Skeletal muscle tissue (tissue), 4 donors: ENCODE data around the gene DIAPH2. TPM values are rescaled to one million over a fixed set of nuclear protein-coding genes. Genes with fewer than 3 reads are reported as not detected.

Experiments used
- H3K27ac ChIP-seq: one replicate; pipeline ENCODE4 v1.7.0; 2013; ENCODE audit warnings: mild to moderate bottlenecking, low read depth, low read length, inconsistent platforms
- H3K27me3 ChIP-seq, 3 donors: one replicate each; pipeline ENCODE4 v1.7.0; 2013; ENCODE audit warnings: low read length in 3 of 3; ENCODE audit not compliant: control insufficient read depth in 3 of 3, insufficient read depth in 3 of 3
- H3K36me3 ChIP-seq, 3 donors: one replicate each; pipeline ENCODE4 v1.7.0; 2013; ENCODE audit warnings: low read length in 3 of 3; ENCODE audit not compliant: control insufficient read depth in 3 of 3, insufficient read depth in 3 of 3
- H3K4me1 ChIP-seq, 3 donors: one replicate each; pipeline ENCODE4 v1.7.0; 2013; ENCODE audit warnings: low read length in 3 of 3, mild to moderate bottlenecking in 3 of 3; ENCODE audit not compliant: control insufficient read depth in 3 of 3, insufficient read depth in 3 of 3
- H3K4me3 ChIP-seq, 3 donors: one replicate each; pipeline ENCODE4 v1.7.0; 2013; ENCODE audit warnings: low read length in 3 of 3
- H3K9ac ChIP-seq, 3 donors: one replicate each; pipeline ENCODE4 v1.7.0; 2013; ENCODE audit warnings: low read length in 3 of 3, mild to moderate bottlenecking in 3 of 3, moderate library complexity in 2 of 3, low read depth in 1 of 3
- H3K9me3 ChIP-seq, 3 donors: one replicate each; pipeline ENCODE4 v1.7.0; 2013; ENCODE audit warnings: low read length in 3 of 3; ENCODE audit not compliant: control insufficient read depth in 3 of 3
- total RNA-seq: library from RNA; depleted of rRNA; stranded (reverse); fragments of >200 nt; gene quantifications from one replicate; pipeline ENCODE4 v1.2.3, GENCODE V29; 2014
- donor health status: Osteomylitis.

The DIAPH2 gene
- total RNA-seq, 1 donor from 2014 or later: 12.0 TPM

DNA sequence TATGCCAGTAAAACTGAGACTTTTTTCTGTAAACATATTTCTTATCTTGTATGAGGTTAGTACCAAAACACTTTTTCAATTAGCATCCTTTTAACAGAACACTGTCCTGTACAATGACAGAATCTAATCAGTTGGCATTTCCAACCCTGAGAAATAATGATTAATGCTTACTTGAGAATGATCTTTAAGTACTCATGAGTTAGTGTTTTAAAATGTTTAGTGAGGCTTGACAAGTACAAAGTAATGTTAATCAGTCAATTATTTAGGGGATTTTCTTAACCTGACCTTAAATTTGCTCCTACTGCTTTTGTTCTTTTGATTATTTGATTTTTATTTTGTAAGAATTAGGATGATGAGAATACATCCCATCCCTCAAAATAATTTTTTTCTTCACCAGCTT lies 695.6 kb downstream of the DIAPH2 start:
- Histone ChIP-seq H3K9ac (no peak overlapping the region), H3K4me1 (no peaks in the 10 kb centered on the region), H3K9me3 (no peaks in the 10 kb centered on the region), H3K4me3 (no peak overlapping the region), H3K36me3 (no peaks in the 10 kb centered on the region), H3K27me3 (no peaks in the 10 kb centered on the region), H3K27ac (no peak overlapping the region)

DNA sequence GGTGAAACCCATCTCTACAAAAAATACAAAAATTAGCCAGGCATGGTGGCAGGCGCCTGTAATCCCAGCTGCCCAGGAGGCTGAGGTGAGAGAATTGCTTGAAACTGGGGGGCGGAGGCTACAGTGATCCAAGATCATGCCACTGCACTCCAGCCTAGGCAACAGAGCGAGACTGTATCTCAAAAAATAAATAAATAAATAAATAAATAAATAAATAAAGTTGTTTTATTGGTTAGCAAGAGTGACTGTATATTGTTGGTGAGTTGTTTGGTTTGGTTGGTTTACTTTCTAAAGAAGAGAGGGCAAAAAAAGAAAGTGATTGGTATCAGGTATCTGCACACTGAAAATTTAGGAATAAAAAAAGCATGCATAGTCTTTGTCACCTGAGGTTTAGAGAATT lies 700.0 kb downstream of the DIAPH2 start:
- Histone ChIP-seq H3K9me3 (no peaks in the 10 kb centered on the region), H3K4me3 (no peak overlapping the region), H3K4me1 (no peaks in the 10 kb centered on the region), H3K27me3 (no peaks in the 10 kb centered on the region), H3K27ac (no peak overlapping the region), H3K36me3 (peaks cover 0 to 1% (median 0%) of the 10 kb centered on the region in 3 donors), H3K9ac (no peak overlapping the region)

DNA sequence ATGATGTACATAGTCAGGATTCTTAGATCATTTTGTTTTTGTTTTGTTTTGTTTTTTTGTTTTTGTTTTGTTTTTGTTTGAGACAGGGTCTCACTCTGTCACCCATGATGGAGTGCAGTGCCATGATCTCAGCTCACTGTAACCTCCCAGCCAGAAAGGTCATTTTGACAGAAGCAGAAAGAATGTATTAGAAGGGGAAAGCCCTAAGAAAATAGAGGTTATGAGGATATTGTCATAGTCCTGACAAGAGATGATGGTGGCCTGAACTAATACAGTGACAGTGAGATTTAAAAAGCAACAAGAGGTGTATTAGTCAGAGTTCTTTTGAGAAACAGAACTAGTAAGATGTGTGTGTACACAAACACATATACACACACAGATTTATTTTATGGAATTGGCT lies 702.4 kb downstream of the DIAPH2 start:
- Histone ChIP-seq H3K27me3 (no peaks in the 10 kb centered on the region), H3K27ac (no peak overlapping the region), H3K4me1 (no peaks in the 10 kb centered on the region), H3K9me3 (no peaks in the 10 kb centered on the region), H3K4me3 (no peak overlapping the region), H3K36me3 (peaks cover 0 to 1% (median 0%) of the 10 kb centered on the region in 3 donors), H3K9ac (no peak overlapping the region)

DNA sequence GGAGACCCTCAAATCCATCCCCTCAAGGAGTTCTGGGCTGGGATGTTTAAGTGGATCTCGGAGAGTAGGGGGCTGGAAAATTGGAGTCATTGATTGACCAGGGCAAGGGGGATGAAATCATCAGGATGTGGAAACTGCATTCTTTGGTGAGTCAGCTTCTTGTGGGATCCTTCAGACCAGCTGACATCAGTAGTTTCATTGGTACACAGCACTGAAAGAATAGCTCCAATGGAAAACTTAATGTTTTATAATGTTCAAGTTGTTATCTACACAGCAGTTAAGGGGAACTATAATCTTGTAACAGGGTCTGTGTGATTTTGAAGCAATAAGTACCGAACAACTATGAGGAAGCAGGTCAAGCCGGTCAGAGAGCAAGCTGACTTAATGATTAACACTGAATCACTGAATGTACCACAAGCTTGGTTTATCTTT lies 705.1 kb downstream of the DIAPH2 start:
- no peak overlapping the region for H3K27ac ChIP-seq
- no peaks in the 10 kb centered on the region for H3K4me1 ChIP-seq
- no peak overlapping the region for H3K4me3 ChIP-seq
- H3K36me3 ChIP-seq: peaks cover 0 to 1% (median 0%) of the 10 kb centered on the region in 3 donors
- no peaks in the 10 kb centered on the region for H3K9me3 ChIP-seq
- H3K27me3 ChIP-seq: no peaks in the 10 kb centered on the region
- H3K9ac ChIP-seq: no peak overlapping the region

DNA sequence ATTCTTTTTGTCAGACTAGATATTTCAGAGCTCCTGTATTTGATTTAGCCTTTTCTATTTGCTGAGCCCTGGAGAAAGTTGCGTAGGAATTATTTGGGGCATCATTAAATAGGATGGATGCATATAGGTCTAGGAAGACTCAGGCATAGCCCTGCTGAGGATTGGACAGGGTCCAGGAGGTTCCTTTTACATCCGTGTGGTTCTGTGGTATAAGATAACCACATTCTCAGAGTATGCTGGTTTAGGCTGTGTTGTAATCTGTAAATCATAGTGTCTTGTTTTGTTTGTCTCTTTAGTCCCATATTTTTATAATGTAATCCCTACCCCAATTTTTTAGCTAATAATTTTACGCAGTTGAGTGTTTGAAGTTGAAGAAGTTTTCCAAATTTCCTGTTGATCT lies 712.7 kb downstream of the DIAPH2 start:
- no peaks in the 10 kb centered on the region for H3K36me3 ChIP-seq
- H3K9ac ChIP-seq: no peak overlapping the region
- H3K27me3 ChIP-seq: no peaks in the 10 kb centered on the region
- H3K4me1 ChIP-seq: no peaks in the 10 kb centered on the region
- H3K9me3 ChIP-seq: no peaks in the 10 kb centered on the region
- no peak overlapping the region for H3K27ac ChIP-seq
- H3K4me3 ChIP-seq: no peak overlapping the region

- Histone ChIP-seq H3K27me3 (no peaks in the 10 kb centered on the region), H3K36me3 (no peaks in the 10 kb centered on the region), H3K27ac (no peak overlapping the region), H3K4me1 (no peaks in the 10 kb centered on the region), H3K9me3 (no peaks in the 10 kb centered on the region), H3K9ac (no peak overlapping the region), H3K4me3 (no peak overlapping the region)
Measured at GRCh38 chrX:97398030-97398551, 713.4 kb downstream of the DIAPH2 start.

- Histone ChIP-seq H3K36me3 (no peaks in the 10 kb centered on the region), H3K27me3 (no peaks in the 10 kb centered on the region), H3K27ac (no peak overlapping the region), H3K9me3 (no peaks in the 10 kb centered on the region), H3K9ac (no peak overlapping the region), H3K4me3 (no peak overlapping the region), H3K4me1 (no peaks in the 10 kb centered on the region)
Measured at GRCh38 chrX:97399400-97399799, 714.8 kb downstream of the DIAPH2 start.

DNA sequence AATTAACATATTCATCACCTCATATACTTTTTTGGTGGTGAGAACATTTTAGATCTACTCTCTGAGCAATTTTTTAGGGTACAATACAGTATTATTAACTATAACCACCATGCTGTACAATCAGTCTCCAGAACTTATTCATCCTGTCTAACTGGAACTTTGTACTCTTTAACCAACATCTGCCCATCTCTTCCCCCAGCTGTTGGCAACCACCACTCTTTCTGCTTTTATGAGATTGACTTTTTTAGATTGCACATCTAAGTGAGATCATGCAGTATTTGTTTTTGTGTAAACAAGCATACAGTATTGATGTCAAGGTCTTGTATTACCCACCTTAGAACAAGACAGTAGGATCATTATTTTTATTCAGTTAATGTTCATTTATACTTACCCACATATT lies 715.9 kb downstream of the DIAPH2 start:
- Histone ChIP-seq H3K9me3 (no peaks in the 10 kb centered on the region), H3K36me3 (no peaks in the 10 kb centered on the region), H3K4me1 (no peaks in the 10 kb centered on the region), H3K9ac (no peak overlapping the region), H3K27ac (no peak overlapping the region), H3K27me3 (no peaks in the 10 kb centered on the region), H3K4me3 (no peak overlapping the region)

DNA sequence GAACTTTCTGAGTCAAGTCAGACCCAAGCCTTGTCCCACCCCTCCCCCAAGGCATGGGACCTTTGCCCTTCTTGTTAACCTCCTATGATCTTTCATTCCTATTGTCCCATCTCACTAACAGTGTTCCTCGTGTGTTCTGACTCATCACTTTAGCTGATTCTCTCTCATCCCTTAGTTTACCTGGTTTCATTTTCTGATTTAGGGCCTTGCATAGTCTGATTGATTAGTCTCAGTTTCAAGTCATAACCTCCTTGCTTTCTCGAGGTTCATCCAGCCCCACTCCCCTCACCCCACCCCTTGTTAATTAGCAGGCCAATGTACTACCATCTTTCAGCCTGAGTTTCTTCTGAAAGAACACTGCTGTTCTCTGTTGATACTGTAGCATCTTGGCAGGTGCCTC lies 716.5 kb downstream of the DIAPH2 start:
- Histone ChIP-seq H3K27ac (no peak overlapping the region), H3K4me3 (no peak overlapping the region), H3K36me3 (no peaks in the 10 kb centered on the region), H3K9ac (no peak overlapping the region), H3K27me3 (no peaks in the 10 kb centered on the region), H3K9me3 (no peaks in the 10 kb centered on the region), H3K4me1 (no peaks in the 10 kb centered on the region)

- no peak overlapping the region for H3K27ac ChIP-seq
- H3K4me1 ChIP-seq: no peaks in the 10 kb centered on the region
- no peaks in the 10 kb centered on the region for H3K36me3 ChIP-seq
- no peaks in the 10 kb centered on the region for H3K27me3 ChIP-seq
- H3K9ac ChIP-seq: no peak overlapping the region
- no peak overlapping the region for H3K4me3 ChIP-seq
- no peaks in the 10 kb centered on the region for H3K9me3 ChIP-seq
Measured at GRCh38 chrX:97401586-97402136, 717.0 kb downstream of the DIAPH2 start.
